Renal cortex interstitium (tissue), 11 donors: Measurements from ENCODE around the gene ANKRA2. TPM values are rescaled to one million over a fixed set of nuclear protein-coding genes. Genes with fewer than 3 reads are reported as not detected.

Experiments
- DNase-seq, 11 donors: peaks; one replicate each; pipeline ENCODE4 v3.0.0-alpha.2; 2013; ENCODE audit warnings: low read depth in 9 of 11, low spot score in 4 of 11; ENCODE audit errors: extremely low read depth in 1 of 11
- polyA plus RNA-seq, 3 donors: library from polyadenylated mRNA; unstranded; fragments of 120-200 nt; gene quantifications; one replicate each; pipeline ENCODE4 v1.2.1, GENCODE V29; 2013; ENCODE audit not compliant: insufficient read length in 3 of 3

ANKRA2 gene
- polyA plus RNA-seq, 3 donors: 34.8 to 57.2 (median 51.8) TPM

- DNase-seq: no peak
These were observed 17.1 kb upstream of the ANKRA2 start for GRCh38 chr5:73582285-73583145.

GRCh38 chr5:73565969-73566547, 619 bp upstream of the ANKRA2 start:
- DNase-seq: no peak

DNA sequence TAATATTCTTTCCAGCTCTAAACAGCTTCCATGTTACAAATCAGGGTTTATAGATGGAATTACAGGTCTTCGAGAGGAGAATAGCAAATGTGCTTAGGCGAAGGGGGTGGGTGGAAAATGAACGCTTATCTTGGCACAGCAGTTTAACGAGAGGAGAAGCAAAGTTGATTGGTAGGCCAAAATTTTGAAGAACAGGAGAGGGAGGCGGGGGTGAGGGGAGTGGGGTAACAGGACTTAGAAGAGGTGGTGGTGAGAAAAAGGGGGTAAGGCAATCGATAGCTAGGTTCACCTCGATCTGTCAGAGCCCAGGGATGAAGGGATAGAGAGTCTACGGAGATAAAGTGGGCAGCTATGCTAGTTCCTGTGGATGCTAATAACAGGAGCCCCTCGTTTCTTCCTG, 764 bp downstream of the ANKRA2 start:
- peak in 3 of 11 donors; percentile 3 to 12 (median 10) for DNase-seq

DNA sequence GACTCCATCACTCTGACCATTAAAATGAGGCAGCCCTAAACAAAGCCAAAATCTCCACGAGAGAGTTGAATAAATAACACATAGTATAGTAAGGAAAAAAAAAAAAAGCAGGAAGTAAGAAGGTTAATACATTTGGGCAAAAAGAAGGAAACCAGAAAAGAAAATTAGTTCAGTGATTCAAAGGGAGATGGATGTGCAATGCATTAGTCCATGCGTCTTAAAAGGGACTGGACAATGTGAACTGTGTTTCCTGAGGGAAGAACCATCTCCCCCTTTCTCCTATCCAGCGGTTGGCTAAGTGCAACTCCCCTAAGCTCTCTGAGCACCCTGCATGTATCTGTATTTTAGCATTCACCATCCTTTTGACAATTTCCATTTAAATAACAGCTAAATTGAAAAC, 1.4 kb downstream of the ANKRA2 start:
- no peak for DNase-seq

DNA sequence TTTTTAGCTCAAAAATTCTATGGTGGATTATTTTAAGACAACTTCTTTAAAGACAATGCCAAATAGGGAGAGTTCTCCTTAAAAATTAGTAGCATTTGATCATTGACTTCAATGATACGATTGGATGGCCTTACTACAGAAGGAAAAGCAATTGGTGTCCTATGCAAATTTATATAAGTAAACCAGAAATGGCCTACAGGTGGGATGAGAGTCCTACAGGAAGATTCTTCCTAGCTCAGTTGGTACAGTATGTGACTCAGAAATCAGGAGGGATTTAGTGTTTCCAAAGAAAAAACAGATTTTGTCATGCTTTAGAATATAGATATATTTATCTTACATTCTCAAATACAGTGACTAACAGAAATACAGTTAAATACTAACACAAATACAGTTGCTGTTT, 6.5 kb downstream of the ANKRA2 start:
- DNase-seq: no peak

- no peak for DNase-seq
These were observed 12.8 kb downstream of the ANKRA2 start for GRCh38 chr5:73552642-73553041.

DNA sequence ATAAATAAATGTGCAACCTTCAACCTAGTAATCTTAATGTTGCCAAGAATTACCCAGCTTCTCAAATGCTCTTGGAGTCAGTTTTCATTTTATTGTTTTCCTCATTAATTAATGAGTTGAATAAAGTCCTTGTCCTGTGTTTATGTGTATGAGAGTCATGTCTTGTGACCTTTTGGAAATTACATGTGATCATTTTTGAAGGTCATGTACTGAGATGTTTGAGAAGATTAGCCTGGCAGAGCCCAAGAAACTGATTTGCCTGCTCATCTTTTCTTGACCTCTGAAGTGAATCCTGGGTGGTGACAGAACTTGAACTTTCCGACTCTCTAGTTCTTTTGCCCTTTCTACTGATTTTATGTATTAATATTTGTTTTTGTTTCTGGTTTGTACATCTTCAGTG, 15.4 kb downstream of the ANKRA2 start:
- no peak for DNase-seq

DNA sequence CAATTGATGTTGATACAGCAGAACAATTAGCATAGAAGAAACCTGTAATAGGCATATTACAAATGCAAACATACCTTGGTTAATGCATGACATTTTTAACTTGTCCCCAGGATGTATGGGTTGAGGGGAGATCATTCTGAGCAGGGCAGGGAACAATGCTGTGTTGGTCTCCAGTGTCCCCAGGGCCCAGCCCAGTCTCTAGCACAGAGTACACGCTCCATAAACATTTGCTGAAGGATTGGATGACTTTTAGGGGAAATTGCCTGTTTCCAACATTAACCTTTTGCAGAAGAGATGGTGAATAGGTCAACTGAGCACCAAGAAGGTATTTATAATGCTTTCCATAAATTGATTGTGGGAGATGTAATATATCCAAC, 20.0 kb downstream of the ANKRA2 start:
- DNase-seq: no peak

DNA sequence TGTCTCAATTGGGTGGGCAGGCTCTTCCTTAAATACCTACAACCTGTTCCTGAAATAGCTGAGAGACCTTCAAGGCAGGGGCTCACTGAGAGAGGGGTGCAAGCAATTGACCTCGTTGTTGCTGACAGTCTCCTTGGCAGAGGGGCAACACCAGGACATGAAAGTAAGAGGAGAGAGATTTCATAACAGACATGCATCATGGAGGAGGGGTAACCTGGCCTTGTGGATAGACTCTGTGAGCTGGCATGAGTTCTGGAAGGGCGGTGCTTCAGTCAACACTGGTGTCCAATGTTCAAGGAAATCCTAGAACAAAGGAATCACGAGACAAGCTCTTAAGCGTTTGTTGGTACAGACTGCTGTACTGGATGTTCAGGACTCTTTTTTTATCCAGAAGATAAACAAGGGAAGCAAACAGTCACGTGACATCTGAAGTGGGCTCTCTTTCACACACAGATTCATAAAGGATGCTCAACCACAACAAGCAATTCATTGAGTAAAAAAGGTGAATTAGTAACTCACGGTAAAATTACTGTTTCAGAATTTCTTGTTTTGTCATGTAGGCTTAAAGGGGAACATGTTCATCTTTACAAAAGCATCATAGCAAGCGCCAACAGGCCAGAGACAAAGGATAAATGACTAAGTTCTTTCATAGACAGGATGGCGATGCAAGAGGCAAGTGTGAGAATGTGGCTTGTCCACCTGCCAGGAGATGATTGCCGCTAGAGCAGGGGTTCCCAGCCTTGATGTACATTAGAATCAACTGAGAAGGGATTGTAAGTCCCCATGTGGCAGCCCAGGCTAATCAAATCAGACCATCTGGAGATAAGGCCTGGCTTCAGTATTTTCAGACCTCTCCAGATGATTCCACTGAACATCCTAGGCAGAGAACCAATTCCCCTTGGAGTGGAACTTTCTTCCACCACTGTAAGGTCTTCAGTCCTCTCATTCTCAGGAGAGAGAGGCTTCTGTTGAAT, 20.7 kb downstream of the ANKRA2 start:
- DNase-seq: no peak

GRCh38 chr5:73542020-73542419, 23.4 kb downstream of the ANKRA2 start:
- no peak for DNase-seq

GRCh38 chr5:73540192-73540591, 25.2 kb downstream of the ANKRA2 start:
- no peak for DNase-seq

DNA sequence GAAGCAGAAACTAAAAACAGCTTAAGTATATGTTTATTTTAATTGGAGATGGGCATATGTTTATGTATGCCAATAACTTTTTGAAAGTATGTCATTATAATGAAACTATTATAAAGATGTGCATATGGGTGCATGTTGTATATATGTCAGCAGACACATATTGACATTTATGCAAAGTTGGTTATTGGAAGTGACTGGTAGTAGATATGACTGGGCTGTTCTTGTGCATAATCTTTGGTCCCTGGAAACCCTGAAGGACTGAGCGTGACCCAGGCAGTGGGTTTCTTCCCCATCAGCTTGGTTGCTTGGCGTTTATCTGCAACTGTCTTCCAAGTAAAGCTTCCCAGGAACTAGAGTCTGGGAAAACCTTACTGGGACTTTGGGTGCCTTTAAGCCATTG, 25.7 kb downstream of the ANKRA2 start:
- DNase-seq: no peak

- DNase-seq: no peak
These were observed 30.5 kb downstream of the ANKRA2 start for GRCh38 chr5:73534971-73535370.

DNA sequence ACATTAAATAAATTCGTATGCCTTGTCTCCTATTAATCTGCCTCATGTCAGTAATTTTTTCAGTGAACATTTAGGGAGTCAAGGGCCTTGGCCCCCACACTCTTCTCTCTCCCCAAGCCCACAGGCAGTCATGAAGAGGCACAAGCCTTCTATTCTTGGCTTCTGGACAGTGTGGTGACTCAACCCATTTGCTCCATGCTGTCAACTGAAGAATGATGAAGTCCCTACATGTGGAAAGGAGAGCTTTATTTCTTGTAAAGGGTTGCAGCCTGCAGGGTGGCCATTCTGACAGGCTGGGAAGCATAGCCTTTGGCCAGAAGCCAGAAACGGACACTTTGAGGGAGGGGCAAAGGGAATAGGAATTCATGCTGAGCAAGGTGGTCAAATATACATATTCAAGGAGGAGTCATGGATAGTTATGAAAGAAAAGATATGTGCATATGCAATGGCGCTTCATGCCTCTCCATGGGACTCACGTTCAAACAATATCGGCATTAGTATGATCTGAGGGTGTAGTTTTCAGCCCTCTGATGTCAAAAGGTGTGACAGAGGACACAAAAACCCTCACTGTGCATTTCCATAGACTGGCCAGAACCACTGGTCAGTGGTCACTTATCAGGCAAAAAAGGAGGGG, 31.3 kb downstream of the ANKRA2 start:
- DNase-seq: no peak

GRCh38 chr5:73532195-73532594, 33.2 kb downstream of the ANKRA2 start:
- DNase-seq: no peak

- no peak for DNase-seq
These were observed 34.1 kb downstream of the ANKRA2 start for GRCh38 chr5:73531356-73531755.

GRCh38 chr5:73529081-73529480, 36.4 kb downstream of the ANKRA2 start:
- DNase-seq: no peak

GRCh38 chr5:73528248-73528647, 37.2 kb downstream of the ANKRA2 start:
- DNase-seq: no peak

DNA sequence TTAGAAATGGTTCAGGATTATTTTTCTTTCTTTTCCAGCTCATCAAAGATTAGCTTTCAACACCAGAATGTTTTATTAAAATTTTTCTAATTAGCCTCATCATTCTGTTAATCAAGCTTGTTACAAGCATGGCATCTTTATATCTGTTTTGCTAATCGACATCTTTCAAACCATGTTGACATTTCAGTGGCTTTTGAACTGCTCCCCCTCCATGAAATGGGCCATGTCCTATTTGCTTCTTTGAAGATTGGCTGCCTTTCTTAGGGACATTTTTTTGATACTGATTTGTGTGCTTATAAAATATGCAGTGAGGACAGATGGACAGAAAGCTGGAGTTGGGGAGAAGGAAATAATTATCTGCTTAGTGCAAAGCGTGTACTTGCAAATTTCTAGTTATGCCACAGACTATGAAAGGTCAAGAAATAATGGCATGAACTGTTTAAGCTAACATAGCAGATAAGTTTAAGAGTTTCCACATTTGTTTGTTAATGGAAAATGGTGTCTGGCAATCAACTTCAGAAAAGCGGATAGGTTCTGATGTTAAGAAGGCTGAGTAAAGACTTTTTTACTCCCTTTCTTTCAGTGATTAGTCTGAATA, 39.7 kb downstream of the ANKRA2 start:
- DNase-seq: no peak
